Measurements from ENCODE around the gene ADRA2C. TPM values are rescaled to one million over a fixed set of nuclear protein-coding genes. Genes with fewer than 3 reads are reported as not detected.

ADRA2C gene
- total and polyA plus RNA-seq, 2 of the 13 experiments (the other 11 are each of a cell fraction or from before 2014, with no cell fraction given), result 15.4 to 69.7 TPM

GRCh38 chr4:3768842-3769641 lies 2.9 kb downstream of the ADRA2C start:
- Histone ChIP-seq H3K9ac (ENCODE audit: insufficient read depth, low read depth, low read length) (peak overlapping the region; percentile 6; the same call in 1 of the 2 replicates), H3K79me2 (ENCODE audit: insufficient read depth, low read length) (peaks cover 4% of the 10 kb centered on the region), H3K9me3 (ENCODE audit: low read length) (no peaks in the 10 kb centered on the region), H2AFZ (ENCODE audit: low read length) (no peak overlapping the region), H3K4me2 (ENCODE audit: low read depth, low read length) (peak overlapping the region; percentile 52), H3K4me3 (replicated peaks in 1 of 3; ENCODE audit: insufficient read depth in 1 of 3, low read depth in 2 of 3, low read length in 3 of 3) (peak overlapping the region in 1 of 3 experiments; percentile 7; a peak in 1 of 6 replicates), H3K36me3 (replicated peaks in 1 of 2; ENCODE audit: control insufficient read depth in 1 of 2, insufficient read depth in 2 of 2, low read length in 2 of 2) (no peaks in the 10 kb centered on the region), H3K4me1 (ENCODE audit: insufficient read depth, low read length) (peaks cover 83% of the 10 kb centered on the region), H3K27me3 (ENCODE audit: control insufficient read depth in 1 of 2, insufficient read depth in 2 of 2, low read length in 2 of 2) (no peaks in the 10 kb centered on the region), H3K27ac (ENCODE audit: extremely low read length, insufficient read depth, low read length) (no peak overlapping the region), H4K20me1 (ENCODE audit: insufficient read depth, low read length) (no peaks in the 10 kb centered on the region)
- CTCF ChIA-PET (ENCODE audit: low intra/inter-chr PET ratio, low total read pairs), result no interaction called here
- no peak for FAIRE-seq
- no TSS peak for BruUV-seq (replicated peaks)
- POLR2A ChIA-PET, result interaction anchor here (0.8 to 6.6 kb wide), 4 partner anchors 14 to 68 kb away, joined by 3 to 87 read pairs (median 12); no protein-coding TSS in a partner anchor
- peak; percentile 2; the same call in 2 of the 3 replicates for ATAC-seq
- WGBS (ENCODE audit: low lambda C conversion rate), result 0% methylated on average over 5 of the region's 14 CpGs
- peak; percentile 15 for DNase-seq (ENCODE audit: low spot score)
- intact Hi-C loops (cut with micrococcal nuclease; ENCODE audit: unreplicated experiment), result no loop called here
- in situ Hi-C loops (cut with HindIII; ENCODE audit: extremely low pct_ligation_motif_present, low pct_unique_long_range_greater_than_20kb), result no loop called here
- TF ChIP-seq ZXDC (CRISPR knock-in tag; IDR thresholded peaks at IDR 0.05) (no peak), GLI4 (CRISPR knock-in tag; IDR thresholded peaks at IDR 0.05; ENCODE audit: borderline replicate concordance) (no peak), SRSF9 (IDR thresholded peaks at IDR 0.05; ENCODE audit: borderline replicate concordance, insufficient read depth, low read depth, low read length, poor library complexity, severe bottlenecking) (no peak), ZNF619 (CRISPR knock-in tag; IDR thresholded peaks at IDR 0.05) (no peak), ZBTB39 (CRISPR knock-in tag; IDR thresholded peaks at IDR 0.05) (no peak), ZNF557 (CRISPR knock-in tag; IDR thresholded peaks at IDR 0.05) (no peak), ELK4 (CRISPR knock-in tag; IDR thresholded peaks at IDR 0.05; ENCODE audit: borderline replicate concordance) (no peak), IKZF1 (IDR thresholded peaks at IDR 0.05) (no peak), PCBP1 (IDR thresholded peaks at IDR 0.05; ENCODE audit: borderline replicate concordance, low read depth, low read length) (0 out of 2 replicates have a peak, but pooled peaks have one; percentile 32), PITX1 (CRISPR knock-in tag; IDR thresholded peaks at IDR 0.05) (no peak), SAP130 (CRISPR knock-in tag; IDR thresholded peaks at IDR 0.05; ENCODE audit: low read depth) (peak; percentile 13; the same call in 1 of the 2 replicates), ZNF460 (CRISPR knock-in tag; IDR thresholded peaks at IDR 0.05; ENCODE audit: borderline replicate concordance) (no peak), NFATC3 (CRISPR knock-in tag; IDR thresholded peaks at IDR 0.05) (no peak), REL (CRISPR knock-in tag; conservative IDR thresholded peaks at IDR 0.05) (no peak)

Measured in HepG2 (cell line).